ENCODE results near the gene MAPKBP1. TPM values are rescaled to one million over a fixed set of nuclear protein-coding genes. Genes with fewer than 3 reads are reported as not detected.

Gene MAPKBP1
- total RNA-seq, 1 experiment from 2014 or later: 16.2 TPM

DNA sequence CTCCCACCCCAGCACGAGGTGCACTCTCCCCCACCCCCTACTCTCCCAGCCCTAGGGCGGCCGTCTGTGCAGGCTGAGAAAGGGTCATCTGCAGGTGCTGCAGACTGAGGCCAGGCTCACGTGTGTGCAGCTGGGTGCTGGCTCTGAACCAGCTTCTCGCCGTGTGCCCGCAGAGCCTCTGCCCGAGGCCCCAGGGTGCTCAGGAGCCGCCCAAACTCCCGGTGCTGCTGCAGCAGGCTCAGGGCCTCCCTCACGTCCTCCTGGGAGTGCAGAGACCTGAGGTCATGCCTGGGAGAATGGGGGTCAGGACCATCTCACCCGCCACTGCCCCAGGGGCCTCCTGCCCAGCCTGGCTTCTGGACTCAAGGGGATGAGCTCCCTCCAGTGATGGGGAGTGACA is 102.4 kb downstream of the MAPKBP1 start:
- TF ChIP-seq, protein P1, sequence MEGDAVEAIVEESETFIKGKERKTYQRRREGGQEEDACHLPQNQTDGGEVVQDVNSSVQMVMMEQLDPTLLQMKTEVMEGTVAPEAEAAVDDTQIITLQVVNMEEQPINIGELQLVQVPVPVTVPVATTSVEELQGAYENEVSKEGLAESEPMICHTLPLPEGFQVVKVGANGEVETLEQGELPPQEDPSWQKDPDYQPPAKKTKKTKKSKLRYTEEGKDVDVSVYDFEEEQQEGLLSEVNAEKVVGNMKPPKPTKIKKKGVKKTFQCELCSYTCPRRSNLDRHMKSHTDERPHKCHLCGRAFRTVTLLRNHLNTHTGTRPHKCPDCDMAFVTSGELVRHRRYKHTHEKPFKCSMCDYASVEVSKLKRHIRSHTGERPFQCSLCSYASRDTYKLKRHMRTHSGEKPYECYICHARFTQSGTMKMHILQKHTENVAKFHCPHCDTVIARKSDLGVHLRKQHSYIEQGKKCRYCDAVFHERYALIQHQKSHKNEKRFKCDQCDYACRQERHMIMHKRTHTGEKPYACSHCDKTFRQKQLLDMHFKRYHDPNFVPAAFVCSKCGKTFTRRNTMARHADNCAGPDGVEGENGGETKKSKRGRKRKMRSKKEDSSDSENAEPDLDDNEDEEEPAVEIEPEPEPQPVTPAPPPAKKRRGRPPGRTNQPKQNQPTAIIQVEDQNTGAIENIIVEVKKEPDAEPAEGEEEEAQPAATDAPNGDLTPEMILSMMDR (IDR thresholded peaks at IDR 0.05; ENCODE audit: insufficient read depth in 1 of 2, low read depth in 1 of 2, low read length in 1 of 2, severe bottlenecking in 1 of 2, unreplicated experiment in 1 of 2): no peak
- DNase-seq: no peak
- H3K27me3 ChIP-seq (replicated peaks; ENCODE audit: control insufficient read depth, insufficient read depth, low read length): no peaks in the 10 kb centered on the region
- ChIA-PET POLR2A (no interaction called here), CTCF (interaction anchor here (0.5 to 1.7 kb wide), 2 partner anchors 28 to 104 kb away, joined by 3 to 6 read pairs; no protein-coding TSS in a partner anchor)
- no peaks in the 10 kb centered on the region for H3K9me3 Mint-ChIP-seq (ENCODE audit: unreplicated experiment)
- no peak overlapping the region for H3K4me3 Mint-ChIP-seq (ENCODE audit: unreplicated experiment)
- no peak overlapping the region for H3K4me3 ChIP-seq (ENCODE audit: low read depth, low read length)
- H3K4me1 ChIP-seq: no peaks in the 10 kb centered on the region
- intact Hi-C loops (cut with micrococcal nuclease; ENCODE audit: unreplicated experiment): no loop called here
- H3K36me3 ChIP-seq (ENCODE audit: control insufficient read depth, insufficient read depth, low read length): no peaks in the 10 kb centered on the region
- no TSS peak for BruUV-seq (replicated peaks)
- no peaks in the 10 kb centered on the region for H3K4me1 Mint-ChIP-seq (ENCODE audit: low read depth, unreplicated experiment)
- H3K27me3 Mint-ChIP-seq (ENCODE audit: insufficient read depth, unreplicated experiment): no peaks in the 10 kb centered on the region
- no peaks in the 10 kb centered on the region for H3K9me3 ChIP-seq
- no peak overlapping the region for H3K27ac Mint-ChIP-seq (ENCODE audit: unreplicated experiment)
- no peaks in the 10 kb centered on the region for H3K36me3 Mint-ChIP-seq (ENCODE audit: insufficient read depth, unreplicated experiment)

Small RNA genes lying within 50 kb of the gene (microRNA-seq; reads per million reads assigned to microRNA genes)
- not detected for gene MIR4310

Other genes starting within 250 kb of the MAPKBP1 start
- 55.3 and 67.1 TPM in 2 replicates for gene RPAP1, start 230.2 kb upstream of the MAPKBP1 start, total RNA-seq (2022)
- gene TYRO3, start 215.3 kb upstream of the MAPKBP1 start, total RNA-seq (2022): 118 and 120 TPM in 2 replicates
- 59.6 and 60.0 TPM in 2 replicates for gene MGA, start 114.1 kb upstream of the MAPKBP1 start, total RNA-seq (2022)
- gene JMJD7, start 53.6 kb downstream of the MAPKBP1 start, total RNA-seq (2022): 10.9 and 12.2 TPM in 2 replicates
- gene PLA2G4B, start 64.4 kb downstream of the MAPKBP1 start, total RNA-seq (2022): 5.8 and 6.0 TPM in 2 replicates
- gene SPTBN5, start 119.6 kb downstream of the MAPKBP1 start, total RNA-seq (2022): 2.3 and 2.5 TPM in 2 replicates
- gene EHD4, start 198.1 kb downstream of the MAPKBP1 start, total RNA-seq (2022): 31.6 TPM in 2 replicates
- gene PLA2G4E, start 246.6 kb downstream of the MAPKBP1 start, total RNA-seq (2022): 1.4 and 1.8 TPM in 2 replicates